Keratinocyte (primary cell): Measurements from ENCODE around the gene PTRH2.

Experiments
- CTCF ChIP-seq, 3 experiments: IDR thresholded peaks in 1 of 3; conservative IDR thresholded peaks in 1 of 3; optimal IDR thresholded peaks in 1 of 3; 2 replicates in 2 of 3; 3 replicates in 1 of 3; pipeline versions ENCODE3 to v1.5.1; 2011; ENCODE audit warnings: low read length in 3 of 3, mild to moderate bottlenecking in 3 of 3, moderate library complexity in 2 of 3, control low read depth in 1 of 3, inconsistent platforms in 1 of 3; ENCODE audit not compliant: insufficient read depth in 2 of 3; ENCODE audit errors: extremely low read depth in 1 of 3
- EZH2 ChIP-seq: IDR thresholded peaks from one replicate; pipeline ENCODE4 v1.6.1; 2012; ENCODE audit warnings: inconsistent platforms, mild to moderate bottlenecking, low read length, moderate library complexity

- TF ChIP-seq CTCF (optimal IDR thresholded peaks at IDR 0.05 in 1 of 3, IDR thresholded peaks at IDR 0.05 in 1 of 3, conservative IDR thresholded peaks at IDR 0.05 in 1 of 3; ENCODE audit: extremely low read depth in 1 of 3, insufficient read depth in 2 of 3, low read length in 3 of 3) = no peak
- TF ChIP-seq EZH2 = no peak
These were observed 30.5 kb downstream of the PTRH2 start for GRCh38 chr17:59676716-59677115.
